Caki2 (cell line): ENCODE results near the gene COBL. TPM values are rescaled to one million over a fixed set of nuclear protein-coding genes. Genes with fewer than 3 reads are reported as not detected.
A peak's percentile ranks its signal among the peaks of the same experiment; 100 is the strongest.

Experiments
- DNase-seq: peaks from one replicate; pipeline ENCODE4 v3.0.0-alpha.2; 2015; ENCODE audit warnings: low read depth
- in situ Hi-C: cut with HindIII; loops from 2 replicates; pipeline ENCODE4 v1.10.0; 2016; ENCODE audit warnings: low sequenced_read_pairs, low pct_unique_long_range_greater_than_20kb, mixed read lengths
- total RNA-seq: library from RNA; depleted of rRNA; stranded (reverse); fragments of >200 nt; shearing (Covaris generic); gene quantifications from 2 replicates; pipeline ENCODE4 v1.2.3, GENCODE V29; 2014; ENCODE audit warnings: low replicate concordance

Gene COBL
- total RNA-seq, 1 experiment from 2014 or later: 1.3 TPM

DNA sequence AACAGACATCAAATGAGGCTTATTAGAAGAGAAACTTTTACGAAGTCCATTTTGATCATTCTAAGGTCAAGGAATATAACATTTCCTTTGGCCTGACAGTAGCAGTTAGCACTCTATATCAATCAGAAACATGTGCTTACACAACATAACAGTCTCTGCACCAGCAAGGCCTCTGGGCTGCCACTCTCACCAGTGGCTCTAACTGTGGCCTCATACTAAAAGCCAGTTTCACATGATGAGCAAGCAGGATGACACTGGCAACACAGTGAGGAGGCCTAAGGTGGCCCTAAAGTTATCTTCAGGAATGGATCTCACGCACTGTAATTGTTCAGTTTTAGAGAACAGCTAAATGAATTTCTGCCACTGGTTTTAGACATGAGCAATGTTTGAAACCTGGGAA, 126.8 kb downstream of the COBL start:
- no peak for DNase-seq
- in situ Hi-C loops: no loop called here

DNA sequence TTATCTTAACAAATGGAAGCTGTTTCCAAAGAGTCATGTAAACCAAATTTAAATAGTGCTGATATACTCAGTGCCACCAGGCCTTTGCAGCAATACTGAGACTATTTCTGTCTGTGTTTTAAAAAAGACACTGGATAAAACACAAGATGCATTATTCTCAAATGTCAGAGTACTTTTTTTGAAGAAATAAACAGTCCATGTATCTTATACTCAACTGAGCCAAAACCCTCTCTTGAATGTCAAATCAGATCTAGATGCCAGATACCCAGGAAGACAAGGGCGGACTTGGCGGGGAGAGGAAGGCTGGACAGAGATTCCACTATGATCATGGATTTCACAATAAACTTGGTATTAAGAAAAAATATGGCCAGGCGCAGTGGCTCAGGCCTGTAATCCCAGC, 127.6 kb downstream of the COBL start:
- no peak for DNase-seq
- in situ Hi-C loops: no loop called here

DNA sequence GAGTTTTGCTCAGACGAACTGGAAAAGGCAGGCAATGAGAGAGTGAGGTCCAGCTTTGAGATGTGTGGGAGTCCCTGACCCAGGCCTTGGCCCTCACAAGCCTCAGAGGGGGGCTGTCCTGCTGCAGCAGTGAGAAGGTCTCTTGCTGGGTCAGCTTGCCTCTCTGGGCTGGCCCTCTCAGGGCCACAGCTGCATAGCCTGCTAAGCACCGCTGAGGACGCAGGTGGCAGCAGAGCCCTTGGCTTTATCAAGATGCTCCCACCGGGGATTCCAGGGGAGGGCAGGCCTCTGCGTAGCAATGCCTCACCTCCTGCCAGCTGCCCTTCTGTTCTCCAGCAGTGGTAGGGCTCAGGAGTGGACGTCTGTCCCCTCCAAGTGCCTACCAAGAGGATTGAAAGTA, 128.7 kb downstream of the COBL start:
- in situ Hi-C loops: no loop called here

DNA sequence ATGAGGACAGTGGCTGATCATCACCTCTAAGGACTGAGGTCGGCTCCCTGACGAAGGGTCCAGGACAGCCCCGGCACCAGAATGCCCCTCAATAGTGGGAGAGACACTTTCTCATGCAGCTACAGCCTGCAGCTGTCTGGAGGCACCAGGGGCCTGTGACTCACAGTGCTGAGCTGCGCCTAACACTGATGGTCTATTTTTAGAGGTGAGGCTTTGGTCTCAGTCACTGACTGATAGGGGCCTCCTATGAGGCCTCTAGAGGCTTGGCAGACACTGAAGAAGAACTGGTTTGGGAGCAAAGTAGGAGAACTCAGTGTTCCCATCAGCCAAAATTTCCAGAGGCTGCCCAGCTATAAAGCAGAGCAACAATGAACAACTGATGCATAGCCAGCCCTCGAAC, 130.1 kb downstream of the COBL start:
- no peak for DNase-seq
- in situ Hi-C loops: no loop called here

More for the DNA sequence above, 128.7 kb downstream of the COBL start:
- DNase-seq: no peak

DNA sequence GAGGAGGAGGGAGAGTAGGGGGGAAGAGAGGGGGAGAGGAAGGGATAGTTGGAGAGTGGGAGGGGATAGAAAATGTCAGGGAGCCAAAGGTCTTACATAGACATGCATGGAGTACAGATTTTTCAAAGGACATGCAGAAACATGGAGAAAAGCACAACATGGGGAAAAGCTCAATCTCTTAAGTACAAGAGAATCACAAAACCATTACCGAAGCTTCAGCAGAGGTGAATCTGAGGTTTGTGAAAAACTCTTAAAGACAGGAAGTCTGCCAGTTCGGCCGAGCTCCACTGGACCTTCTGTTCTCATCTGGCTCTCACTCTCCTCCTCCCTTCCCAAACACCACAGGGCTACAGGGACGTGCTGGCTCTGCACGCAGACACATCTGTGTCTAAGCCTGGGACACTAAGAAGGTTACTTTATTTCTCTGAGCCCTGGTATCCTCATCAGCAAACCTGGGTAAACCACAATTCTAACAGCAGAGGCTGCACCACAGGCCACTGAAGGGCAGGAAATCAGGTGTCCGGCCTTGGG, 133.9 kb downstream of the COBL start:
- DNase-seq: no peak
- in situ Hi-C loops: no loop called here

DNA sequence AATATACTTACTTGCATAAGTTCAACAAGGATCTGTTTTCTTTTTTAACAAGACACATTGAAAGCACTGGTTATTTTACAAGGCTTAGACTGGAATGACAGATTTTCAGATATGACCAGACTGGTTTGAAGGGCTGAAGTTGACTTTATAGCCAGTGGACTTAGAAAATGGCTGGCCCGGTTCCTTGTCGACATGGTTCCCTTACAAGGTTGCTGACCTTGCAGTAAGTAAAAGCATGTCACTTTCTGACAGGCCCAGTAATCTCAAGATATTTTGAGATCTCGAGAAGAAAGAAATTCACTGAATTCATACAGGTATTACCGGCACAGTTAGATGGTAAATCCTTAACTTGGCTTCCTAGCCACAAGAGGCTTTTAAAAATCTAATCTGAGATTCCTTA, 136.5 kb downstream of the COBL start:
- in situ Hi-C loops: no loop called here
- DNase-seq: no peak

DNA sequence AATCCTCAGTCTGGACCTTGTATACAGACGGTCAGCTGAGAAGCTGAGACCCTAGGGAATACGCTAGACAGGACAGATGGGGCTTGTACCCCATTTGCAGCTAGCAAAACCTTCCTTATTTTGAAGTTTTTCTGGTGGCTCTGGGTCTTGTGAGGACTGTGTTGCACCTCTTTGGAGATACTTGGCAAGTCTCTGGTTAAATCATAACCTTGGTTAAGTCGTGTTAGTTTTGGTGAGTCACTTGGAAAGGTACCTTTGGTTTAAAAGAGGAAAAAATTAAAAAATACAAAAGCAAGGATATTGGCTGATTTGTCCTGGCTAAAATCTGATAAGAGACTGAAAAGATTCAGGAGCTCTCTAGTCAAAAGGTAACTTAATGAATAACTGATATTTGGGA, 140.6 kb downstream of the COBL start:
- in situ Hi-C loops: no loop called here
- DNase-seq: no peak

DNA sequence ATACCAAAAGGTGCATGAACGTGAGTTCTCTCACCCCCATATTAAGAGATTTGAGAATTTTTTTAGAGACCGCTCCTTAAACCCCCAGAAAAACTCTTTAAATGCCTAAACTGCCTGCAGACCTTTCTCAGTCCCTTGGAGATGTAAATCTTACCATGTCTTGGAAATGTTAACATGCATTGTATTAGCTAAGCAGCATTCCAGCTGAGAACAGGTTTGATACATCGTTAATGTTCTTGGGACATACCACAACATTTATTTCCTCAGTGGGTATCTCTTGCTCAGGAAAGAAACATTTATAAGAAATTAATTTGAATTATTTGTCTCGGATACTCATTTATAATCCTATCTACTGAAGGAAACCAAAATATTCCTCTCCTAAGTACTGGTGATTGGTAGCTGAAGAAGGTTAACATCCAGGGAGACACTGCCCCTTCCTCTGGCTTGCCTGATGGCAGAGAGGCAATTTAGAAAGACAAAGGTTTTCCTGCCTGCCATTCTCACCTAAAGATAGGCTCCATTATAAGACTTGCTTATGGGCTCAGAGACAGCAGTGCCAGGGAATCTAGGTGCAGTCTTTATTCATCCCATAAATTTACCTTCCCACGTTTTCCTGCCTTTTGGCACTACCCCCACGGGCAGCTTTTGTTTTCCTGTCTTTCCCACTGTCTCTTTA, 141.2 kb downstream of the COBL start:
- in situ Hi-C loops: no loop called here
- DNase-seq: no peak

DNA sequence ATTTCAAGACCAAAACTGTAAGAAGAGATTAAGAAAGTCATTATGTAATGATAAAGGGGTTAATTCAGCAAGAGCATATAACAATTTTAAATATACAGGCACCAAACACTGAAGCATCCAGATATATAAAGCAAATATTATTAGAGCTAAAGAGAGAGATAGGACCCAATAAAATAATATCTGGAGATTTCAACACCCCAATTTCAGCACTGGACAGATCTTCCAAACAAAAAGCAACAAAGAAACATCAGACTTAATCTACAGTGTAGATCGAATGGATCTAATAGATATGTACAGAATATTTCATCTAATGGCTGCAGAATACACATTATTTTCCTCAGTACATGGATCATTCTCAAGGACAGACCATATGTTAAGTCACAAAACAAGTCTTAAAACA, 151.3 kb downstream of the COBL start:
- no peak for DNase-seq
- in situ Hi-C loops: no loop called here

DNA sequence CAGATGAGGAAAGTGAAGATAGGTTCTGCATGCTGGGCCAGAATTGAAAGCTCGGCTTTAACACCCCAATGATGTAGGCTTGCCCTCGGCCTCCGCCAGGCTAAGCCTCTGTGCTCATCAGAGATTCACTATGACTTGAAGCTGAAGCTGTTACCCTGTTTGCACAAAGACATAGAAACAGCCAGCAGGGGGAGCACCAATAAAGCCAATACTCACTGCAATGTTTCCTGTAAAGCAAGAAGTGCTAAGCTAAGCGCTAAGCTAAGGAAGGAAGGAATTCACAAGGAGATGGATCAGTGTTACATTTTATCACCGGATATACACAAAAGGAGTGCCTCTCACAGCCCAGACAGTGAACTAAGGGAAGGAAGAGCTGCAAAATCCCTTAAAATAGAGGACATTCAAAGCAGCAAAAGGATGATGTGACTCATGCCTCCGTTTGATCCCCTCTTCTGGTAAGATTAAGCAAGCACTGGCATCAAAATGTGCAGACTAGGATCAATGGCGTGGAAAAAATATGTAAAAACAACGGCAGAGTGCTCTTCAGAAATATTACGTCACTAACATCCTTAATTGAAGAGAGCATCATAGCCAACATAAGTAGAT, 153.8 kb downstream of the COBL start:
- in situ Hi-C loops: no loop called here
- peak; percentile 71 for DNase-seq

DNA sequence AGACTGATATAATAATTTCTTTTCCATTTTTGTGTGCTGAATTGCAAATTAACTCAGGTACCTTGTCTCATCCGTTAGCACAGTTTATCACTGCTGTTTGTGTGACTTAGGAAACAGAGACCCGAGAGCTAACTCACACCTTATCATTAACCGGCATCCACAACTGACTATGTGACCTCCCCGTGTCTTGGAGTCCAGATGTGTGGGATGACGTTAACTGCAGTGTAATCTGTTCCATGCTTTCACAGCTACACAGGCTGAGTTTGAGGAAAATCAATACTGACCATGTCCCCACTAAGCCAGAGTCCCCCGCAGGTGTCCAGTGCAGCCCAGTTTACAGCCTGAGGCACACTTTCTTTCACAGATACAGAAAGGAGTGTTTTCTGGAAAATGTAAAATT, 154.7 kb downstream of the COBL start:
- no peak for DNase-seq
- in situ Hi-C loops: no loop called here

DNA sequence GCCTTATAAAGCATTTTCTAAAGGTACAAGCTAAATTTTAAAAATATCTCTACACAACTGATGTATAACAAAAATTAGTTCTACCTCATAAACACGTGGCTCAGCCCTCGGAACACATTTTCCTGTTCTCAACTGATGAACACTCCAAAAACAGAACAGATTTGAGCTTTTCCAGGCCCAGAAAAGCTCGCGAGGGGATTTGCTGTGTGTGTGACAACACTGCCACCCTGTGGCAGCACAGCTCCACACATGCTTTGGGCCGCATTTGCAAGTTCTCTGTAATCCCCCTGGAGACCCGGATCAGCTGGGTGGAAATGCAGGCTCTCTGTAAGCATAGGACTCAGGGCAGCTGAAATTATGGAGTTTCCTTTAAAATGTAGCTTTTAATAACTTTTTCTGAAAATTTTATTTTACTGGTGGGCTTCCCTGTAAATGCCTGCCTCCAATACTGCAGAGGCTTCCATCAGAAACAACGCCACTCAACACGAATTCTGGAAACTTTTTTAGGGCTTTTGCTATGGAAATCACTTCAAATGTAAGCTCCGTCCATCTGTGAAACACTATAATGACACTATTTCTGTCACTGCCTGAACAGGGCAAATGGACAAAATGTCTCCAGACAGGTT, 155.5 kb downstream of the COBL start:
- in situ Hi-C loops: no loop called here
- DNase-seq: peak; percentile 41

DNA sequence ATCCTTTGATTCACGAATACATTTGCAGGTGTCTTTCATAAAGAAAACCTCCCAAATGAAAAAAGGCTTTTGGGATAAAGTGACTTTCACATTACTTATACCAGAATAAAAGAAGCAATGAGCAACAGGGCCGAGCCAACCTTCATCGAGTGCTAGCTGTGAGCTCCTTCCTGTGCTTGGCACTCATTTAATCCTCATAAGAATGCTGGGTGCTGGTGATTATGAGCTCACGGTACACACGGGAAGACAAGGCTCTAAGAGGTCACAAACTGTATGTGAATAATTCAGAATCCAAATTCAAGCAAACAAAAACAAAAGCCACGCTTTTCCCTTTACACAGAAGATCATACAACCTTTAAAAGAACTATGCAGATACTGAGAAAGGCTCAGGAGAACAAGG, 156.2 kb downstream of the COBL start:
- DNase-seq: no peak
- in situ Hi-C loops: no loop called here

DNA sequence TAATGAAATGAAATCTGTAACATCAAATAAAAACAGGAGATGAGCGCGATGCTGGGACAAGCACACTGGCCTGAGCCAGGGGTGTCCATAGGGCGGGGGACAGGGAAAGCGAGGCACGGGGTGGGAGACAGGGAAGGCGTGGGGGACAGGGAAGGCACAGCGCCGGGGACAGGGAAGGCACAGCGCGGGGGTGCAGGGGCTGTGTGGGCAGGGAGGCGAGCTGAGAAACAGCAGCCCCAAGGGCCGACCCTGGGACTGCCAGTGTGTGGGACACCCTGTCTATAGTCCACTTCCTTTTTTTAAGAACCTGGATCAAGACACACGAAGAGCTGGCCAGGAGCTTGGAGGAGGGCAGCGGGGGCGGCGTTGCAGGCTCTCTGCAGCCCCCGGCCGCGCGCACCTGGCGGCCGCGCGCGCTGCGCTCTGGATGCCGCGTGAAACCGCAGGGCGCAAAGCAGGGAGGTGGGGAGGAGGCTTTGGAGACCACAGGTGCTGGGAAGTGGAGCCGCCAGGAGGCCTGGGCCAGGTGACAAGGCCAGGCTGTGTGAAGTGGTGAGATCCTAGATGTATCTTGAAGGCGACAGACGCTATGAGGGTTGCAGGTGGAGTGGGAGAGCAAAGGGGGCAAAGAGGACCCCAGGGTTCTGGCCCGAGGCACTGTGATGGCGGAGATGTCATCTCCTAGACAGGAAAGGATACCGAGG, 157.7 kb downstream of the COBL start:
- in situ Hi-C loops: no loop called here
- DNase-seq: no peak

DNA sequence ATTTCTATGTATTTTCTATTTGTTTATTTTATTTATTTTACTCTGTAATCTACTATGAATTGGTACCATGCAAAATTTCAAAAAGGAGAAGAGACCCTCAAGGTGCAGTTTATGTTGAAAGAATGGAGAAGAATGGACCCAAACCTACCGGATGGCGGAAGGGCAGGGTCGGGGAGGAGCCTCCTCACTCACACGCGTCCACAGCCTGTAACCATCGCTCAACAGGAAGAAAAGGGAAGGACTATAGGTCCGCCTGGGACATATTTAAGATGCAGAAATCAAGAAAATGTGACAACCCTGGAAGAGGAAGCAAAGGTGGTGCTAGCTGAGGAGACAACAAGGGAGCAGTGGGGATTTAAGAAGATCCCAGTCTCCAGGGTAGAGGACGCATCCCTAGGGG, 158.4 kb downstream of the COBL start:
- in situ Hi-C loops: no loop called here
- DNase-seq: no peak

DNA sequence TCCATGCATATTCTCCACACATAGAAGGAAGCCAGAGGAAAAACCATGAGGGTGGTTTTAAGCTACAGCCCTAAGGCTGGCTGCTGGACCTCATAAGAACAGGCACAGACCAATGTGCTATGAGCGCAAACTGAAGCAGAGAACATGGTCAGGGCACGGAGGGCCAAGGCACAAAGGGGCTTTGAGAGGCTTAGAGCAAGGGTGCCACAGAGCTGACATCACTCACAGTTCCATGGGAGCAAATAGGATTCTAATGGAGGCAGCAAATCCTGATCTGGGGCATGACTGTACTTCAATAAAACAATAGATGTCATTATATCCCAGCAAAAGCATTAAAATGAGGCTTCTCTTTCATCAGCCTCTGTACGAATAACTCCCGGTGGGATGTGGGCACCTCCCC, 162.4 kb downstream of the COBL start:
- no peak for DNase-seq
- in situ Hi-C loops: no loop called here

DNA sequence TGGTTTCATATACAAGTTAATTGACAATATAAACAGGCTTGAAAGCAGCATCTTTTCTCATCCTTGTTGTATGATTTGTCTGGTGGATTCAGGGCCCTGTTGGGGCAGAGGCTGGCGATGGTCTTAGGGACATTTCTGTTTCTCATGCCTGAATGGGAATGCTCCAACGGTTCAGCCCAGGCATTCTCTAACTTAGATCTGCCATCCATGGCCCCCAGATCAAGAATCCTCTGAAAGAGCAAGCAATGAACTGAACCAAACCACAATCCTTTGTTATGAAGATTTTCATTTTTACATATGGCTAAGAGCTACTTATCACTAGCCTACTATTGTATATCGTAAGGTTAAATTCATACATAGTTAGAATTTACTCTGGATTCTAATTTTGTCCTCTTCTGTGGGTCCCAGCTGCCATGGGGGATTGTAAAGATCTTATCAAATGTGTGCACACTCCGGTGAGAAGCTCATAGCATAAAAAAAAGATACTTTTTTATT, 163.9 kb downstream of the COBL start:
- in situ Hi-C loops: no loop called here
- no peak for DNase-seq

DNA sequence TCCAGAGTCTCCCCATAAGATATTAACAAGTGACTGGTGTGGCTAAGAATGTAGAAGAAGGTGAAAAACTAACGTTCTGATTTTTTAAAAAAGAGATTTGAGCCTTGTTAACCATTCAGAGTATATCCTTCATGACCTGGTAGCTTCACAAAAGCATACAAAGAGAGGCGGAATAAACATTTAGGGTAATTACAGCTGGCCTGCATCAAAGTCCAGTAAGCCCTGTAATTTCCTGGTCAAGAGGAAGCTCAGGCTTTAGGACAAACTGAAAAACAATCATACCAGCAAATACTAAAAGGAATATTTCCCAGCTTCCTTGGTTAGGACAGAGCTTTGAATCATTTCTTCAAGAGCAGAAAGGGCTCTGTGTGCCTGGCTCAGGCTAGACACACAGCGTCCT, 165.2 kb downstream of the COBL start:
- DNase-seq: no peak
- in situ Hi-C loops: no loop called here

DNA sequence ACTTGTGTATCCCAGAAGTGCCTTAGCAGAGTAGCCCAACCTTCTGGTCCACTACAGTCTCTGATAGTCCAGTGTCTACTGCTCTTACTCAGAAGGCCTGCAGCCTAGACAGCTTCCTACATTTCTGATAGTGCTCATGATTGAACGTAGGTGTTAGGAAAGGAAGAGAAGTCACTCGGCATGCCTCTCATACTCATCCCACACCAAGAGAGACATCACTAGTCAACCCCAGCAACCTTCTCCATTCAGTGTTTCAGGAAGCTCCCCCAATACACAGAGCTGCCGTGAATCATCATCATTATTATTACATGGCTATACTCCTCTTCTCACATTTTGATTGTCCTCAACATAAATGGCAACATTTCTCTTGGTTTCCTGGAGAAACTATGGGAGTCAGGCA, 166.4 kb downstream of the COBL start:
- no peak for DNase-seq
- in situ Hi-C loops: no loop called here
